ENCODE data around the gene PPP1R27. TPM values are rescaled to one million over a fixed set of nuclear protein-coding genes. Genes with fewer than 3 reads are reported as not detected.

The PPP1R27 gene
- total RNA-seq, 2 donors from 2014 or later, result not detected

GRCh38 chr17:81838753-81839255 lies 4.0 kb upstream of the PPP1R27 start:
- no peak overlapping the region for H3K4me3 ChIP-seq
- H3K9me3 ChIP-seq, result no peaks in the 10 kb centered on the region
- no peak for ATAC-seq
- 51 to 52% methylated on average over 13 to 17 of the region's 17 CpGs for WGBS, 2 donors
- H3K27me3 ChIP-seq, result no peaks in the 10 kb centered on the region
- DNase-seq, result no peak
- intact Hi-C loops (cut with DNase I), result no loop called here
- H3K4me1 ChIP-seq, result peaks cover 37% of the 10 kb centered on the region
- TF ChIP-seq POLR2A (IDR thresholded peaks at IDR 0.05) (no peak), CTCF (IDR thresholded peaks at IDR 0.05) (no peak)
- no peak overlapping the region for H3K27ac ChIP-seq
- peaks cover 5 to 11% of the 10 kb centered on the region in 2 donors for H3K36me3 ChIP-seq (replicated peaks in 1 of 2; ENCODE audit: insufficient read depth in 1 of 2, low read depth in 2 of 2)

- DNase-seq (no peak), ATAC-seq (no peak)
- Histone ChIP-seq H3K27me3 (no peaks in the 10 kb centered on the region), H3K4me3 (no peak overlapping the region), H3K4me1 (peaks cover 31% of the 10 kb centered on the region), H3K27ac (no peak overlapping the region), H3K9me3 (no peaks in the 10 kb centered on the region), H3K36me3 (replicated peaks in 1 of 2; ENCODE audit: insufficient read depth in 1 of 2, low read depth in 2 of 2) (no peaks in the 10 kb centered on the region)
- TF ChIP-seq POLR2A (IDR thresholded peaks at IDR 0.05), result no peak
- no peak for TF ChIP-seq CTCF (IDR thresholded peaks at IDR 0.05)
- intact Hi-C loops (cut with DNase I), result no loop called here
- WGBS, 2 donors, result 67 to 76% methylated on average over 8 to 9 of the region's 9 CpGs
Observed at GRCh38 chr17:81837641-81838040, 2.8 kb upstream of the PPP1R27 start.

GRCh38 chr17:81833921-81834830 lies 674 bp downstream of the PPP1R27 start:
- 82 to 85% methylated on average over 24 to 31 of the region's 31 CpGs for whole genome bisulfite sequencing, 2 donors
- no peak for ATAC-seq
- Histone ChIP-seq H3K4me1 (peaks cover 24% of the 10 kb centered on the region), H3K4me3 (peak overlapping the region in 1 of 2 donors; percentile 22), H3K9me3 (no peaks in the 10 kb centered on the region), H3K27ac (peak overlapping the region; percentile 87 to 95 (median 92)), H3K27me3 (no peaks in the 10 kb centered on the region), H3K36me3 (replicated peaks in 1 of 2; ENCODE audit: insufficient read depth in 1 of 2, low read depth in 2 of 2) (no peaks in the 10 kb centered on the region)
- TF ChIP-seq POLR2A (IDR thresholded peaks at IDR 0.05) (no peak), CTCF (IDR thresholded peaks at IDR 0.05) (no peak)
- DNase-seq, result no peak
- intact Hi-C loops (cut with DNase I), result no loop called here

- H3K36me3 ChIP-seq (replicated peaks in 1 of 2; ENCODE audit: insufficient read depth in 1 of 2, low read depth in 2 of 2), result no peaks in the 10 kb centered on the region
- peaks cover 31% of the 10 kb centered on the region for H3K4me1 ChIP-seq
- no peaks in the 10 kb centered on the region for H3K9me3 ChIP-seq
- peak within 1 kb of the TSS; percentile 53 to 61 for H3K4me3 ChIP-seq
- ATAC-seq, result peak; percentile 94
- TF ChIP-seq POLR2A (IDR thresholded peaks at IDR 0.05) (peak; percentile 80 to 93 (median 91)), CTCF (IDR thresholded peaks at IDR 0.05) (peak in 1 of 7 experiments; percentile 7)
- WGBS, 2 donors, result 0 to 2% methylated on average over 11 to 69 of the region's 76 CpGs
- peak; percentile 96 to 97 (median 96) for DNase-seq
- H3K27ac ChIP-seq, result peak within 1 kb of the TSS; percentile 87 to 95 (median 92)
- intact Hi-C loops (cut with DNase I), result no loop called here
- no peaks in the 10 kb centered on the region for H3K27me3 ChIP-seq
Observed at GRCh38 chr17:81833160-81833920, 1.5 kb downstream of the PPP1R27 start, which contains the start of gene MCRIP1. TSS of gene MCRIP1 (minus strand) at chr17:81833291. CDS start at chr17:81824506, 8,785 bp downstream.

All from body of pancreas (tissue), 4 donors.